Measurements from ENCODE around the gene PARP3.
"Not testable (repeated sequence)": the region's sequence is repeated elsewhere in the genome, so short reads cannot be mapped to it uniquely, and the experiment has no call there.

DNA sequence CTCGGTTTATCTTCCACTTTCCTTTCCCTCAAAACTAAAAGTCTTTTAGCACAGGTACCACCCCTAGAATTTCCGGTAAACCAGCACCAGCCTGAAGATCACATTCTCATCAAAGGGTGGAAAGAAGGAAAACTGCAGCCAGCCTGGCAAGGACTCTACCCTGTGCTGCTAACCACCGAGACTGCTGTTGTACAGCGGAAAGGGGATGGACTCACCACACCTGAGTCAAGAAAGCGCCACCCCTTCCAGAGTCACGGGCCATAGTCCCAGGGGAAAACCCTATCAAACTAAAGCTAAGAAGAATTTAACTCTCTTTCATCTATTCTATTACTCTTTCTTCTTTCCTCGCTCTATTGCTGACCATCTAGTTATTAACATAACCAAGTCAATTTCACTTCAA lies 42.1 kb upstream of the PARP3 start:
- TF ChIP-seq, protein P1, sequence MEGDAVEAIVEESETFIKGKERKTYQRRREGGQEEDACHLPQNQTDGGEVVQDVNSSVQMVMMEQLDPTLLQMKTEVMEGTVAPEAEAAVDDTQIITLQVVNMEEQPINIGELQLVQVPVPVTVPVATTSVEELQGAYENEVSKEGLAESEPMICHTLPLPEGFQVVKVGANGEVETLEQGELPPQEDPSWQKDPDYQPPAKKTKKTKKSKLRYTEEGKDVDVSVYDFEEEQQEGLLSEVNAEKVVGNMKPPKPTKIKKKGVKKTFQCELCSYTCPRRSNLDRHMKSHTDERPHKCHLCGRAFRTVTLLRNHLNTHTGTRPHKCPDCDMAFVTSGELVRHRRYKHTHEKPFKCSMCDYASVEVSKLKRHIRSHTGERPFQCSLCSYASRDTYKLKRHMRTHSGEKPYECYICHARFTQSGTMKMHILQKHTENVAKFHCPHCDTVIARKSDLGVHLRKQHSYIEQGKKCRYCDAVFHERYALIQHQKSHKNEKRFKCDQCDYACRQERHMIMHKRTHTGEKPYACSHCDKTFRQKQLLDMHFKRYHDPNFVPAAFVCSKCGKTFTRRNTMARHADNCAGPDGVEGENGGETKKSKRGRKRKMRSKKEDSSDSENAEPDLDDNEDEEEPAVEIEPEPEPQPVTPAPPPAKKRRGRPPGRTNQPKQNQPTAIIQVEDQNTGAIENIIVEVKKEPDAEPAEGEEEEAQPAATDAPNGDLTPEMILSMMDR (IDR thresholded peaks at IDR 0.05; ENCODE audit: insufficient read depth, low read depth, low read length): not testable (repeated sequence)
- not testable (repeated sequence) for TF ChIP-seq EZH2 (IDR thresholded peaks at IDR 0.05; ENCODE audit: insufficient read depth, low read length)

All from astrocyte (in vitro differentiated cells and primary cell).